A549 (cell line): ENCODE results near the gene CFAP65. TPM values are rescaled to one million over a fixed set of nuclear protein-coding genes. Genes with fewer than 3 reads are reported as not detected.

Experiments used
- ATAC-seq, 2 experiments: fragments of 200-7000 bp in 1 of 2; fragments of >200 bp in 1 of 2; cut with Nextera tagmentation in 1 of 2; cut with Tn5 transposase in 1 of 2; 3 replicates each; pipeline versions ENCODE4 v1.8.0 to v1.9.1; 2018 to 2020; ENCODE audit warnings: mild to moderate bottlenecking in 1 of 2, moderate library complexity in 1 of 2
- CTCF ChIA-PET: fragments of 300-600 bp; sonication (Branson Sonifier 250); formaldehyde crosslinking; extraction: SDS; loops from one replicate; lab custom pipeline; 2021; ENCODE audit warnings: antibody characterized with exemption, inconsistent platforms; lab: Yijun Ruan, JAX
- POLR2A ChIA-PET: fragments of 350-600 bp; formaldehyde crosslinking; extraction: SDS; loops from one replicate; lab custom pipeline; 2021; ENCODE audit warnings: antibody characterized with exemption, inconsistent platforms; lab: Yijun Ruan, JAX
- DNase-seq, 2 experiments: peaks; one replicate each; pipeline versions ENCODE4 v3.0.0 to v3.0.0-alpha.2; 2011 to 2016; ENCODE audit warnings: low read depth in 1 of 2, low spot score in 1 of 2
- FAIRE-seq: peaks from 2 replicates; lab custom pipeline; 2011; peaks lifted over from hg19 to GRCh38; lab: Jason Lieb, UNC
- H3K27ac ChIP-seq, 2 experiments: fragments of >200 bp; sonication (Bioruptor Twin); formaldehyde crosslinking; 3 replicates each; pipeline ENCODE4 v1.5.1; 2016 to 2017
- H3K4me1 ChIP-seq: fragments of >200 bp; sonication (Bioruptor Twin); formaldehyde crosslinking; 3 replicates; pipeline ENCODE4 v1.6.1; 2016
- H3K4me2 ChIP-seq: fragments of >200 bp; sonication (Bioruptor Twin); formaldehyde crosslinking; 3 replicates; pipeline ENCODE4 v1.6.1; 2016
- H3K4me3 ChIP-seq: fragments of >200 bp; sonication (Bioruptor Twin); formaldehyde crosslinking; 3 replicates; pipeline ENCODE4 v1.5.1; 2016
- H3K9me3 ChIP-seq: fragments of >200 bp; sonication (Bioruptor Twin); formaldehyde crosslinking; 3 replicates; pipeline ENCODE4 v1.6.1; 2016
- BHLHE40 ChIP-seq: IDR thresholded peaks from 2 replicates; pipeline ENCODE4 v1.6.1; 2012; ENCODE audit warnings: low read depth, low read length, inconsistent platforms
- CEBPB ChIP-seq, 2 experiments: fragments of >200 bp in 1 of 2; sonication (Bioruptor Twin) in 1 of 2; formaldehyde crosslinking in 1 of 2; IDR thresholded peaks; 2 replicates each; pipeline ENCODE4 v1.6.1; 2012 to 2016
- CHD2 ChIP-seq: fragments of 150-350 bp; IDR thresholded peaks from 2 replicates; pipeline ENCODE4 v1.6.1; 2014; ENCODE audit warnings: low read length; ENCODE audit not compliant: partially characterized antibody
- FOXS1 ChIP-seq: fragments of 250-450 bp; sonication (Bioruptor Pico); IDR thresholded peaks from 2 replicates; pipeline ENCODE4 v1.5.0; 2020; ENCODE audit warnings: mild to moderate bottlenecking, moderate library complexity
- GATA3 ChIP-seq: IDR thresholded peaks from 2 replicates; pipeline ENCODE4 v1.6.1; 2012; ENCODE audit warnings: borderline replicate concordance
- HOXA7 ChIP-seq: fragments of 250-450 bp; sonication (Bioruptor Pico); IDR thresholded peaks from 2 replicates; pipeline ENCODE4 v1.5.0; 2020; ENCODE audit warnings: mild to moderate bottlenecking, moderate library complexity
- JUN ChIP-seq, 2 experiments: fragments of >200 bp; sonication (Bioruptor Twin); formaldehyde crosslinking; IDR thresholded peaks; 2 replicates in 1 of 2; 3 replicates in 1 of 2; pipeline ENCODE4 v1.6.1; 2016 to 2017
- JUNB ChIP-seq: fragments of >200 bp; sonication (Bioruptor Twin); formaldehyde crosslinking; IDR thresholded peaks from 2 replicates; pipeline ENCODE4 v1.6.1; 2016
- KDM1A ChIP-seq: fragments of 200-600 bp; sonication (generic); IDR thresholded peaks from 2 replicates; pipeline ENCODE4 v1.6.1; 2016; ENCODE audit warnings: low read depth, mild to moderate bottlenecking
- NFE2L2 ChIP-seq: fragments of 150-350 bp; conservative IDR thresholded peaks from 2 replicates; pipeline ENCODE4 v1.6.1; 2014; ENCODE audit warnings: low read length
- NPAS2 ChIP-seq: fragments of 250-450 bp; sonication (Bioruptor Pico); IDR thresholded peaks from 2 replicates; pipeline ENCODE4 v1.8.0; 2022; ENCODE audit warnings: mild to moderate bottlenecking, moderate library complexity, borderline replicate concordance
- PHF8 ChIP-seq: fragments of 200-600 bp; sonication (generic); IDR thresholded peaks from 2 replicates; pipeline ENCODE4 v1.6.1; 2016; ENCODE audit warnings: low read depth, mild to moderate bottlenecking, antibody characterized with exemption, moderate library complexity, borderline replicate concordance
- RAD21 ChIP-seq, 2 experiments: fragments of >200 bp in 1 of 2; sonication (Bioruptor Twin) in 1 of 2; formaldehyde crosslinking in 1 of 2; IDR thresholded peaks in 1 of 2; conservative IDR thresholded peaks in 1 of 2; 2 replicates in 1 of 2; 3 replicates in 1 of 2; pipeline ENCODE4 v1.6.1; 2012 to 2018; ENCODE audit warnings: inconsistent platforms in 1 of 2
- RARB ChIP-seq: fragments of 250-450 bp; sonication (Bioruptor Pico); IDR thresholded peaks from 2 replicates; pipeline ENCODE4 v1.8.0; 2021; ENCODE audit warnings: mild to moderate bottlenecking, moderate library complexity
- RCOR1 ChIP-seq: fragments of 150-350 bp; IDR thresholded peaks from 2 replicates; pipeline ENCODE4 v1.6.1; 2014; ENCODE audit warnings: antibody characterized with exemption, low read length, low read depth
- REST ChIP-seq: fragments of 200-600 bp; sonication (generic); IDR thresholded peaks from 2 replicates; pipeline ENCODE4 v1.6.1; 2016; ENCODE audit warnings: antibody characterized with exemption, mild to moderate bottlenecking, moderate library complexity
- RFX5 ChIP-seq: fragments of 450-650 bp; IDR thresholded peaks from 2 replicates; pipeline ENCODE4 v1.7.1; 2014; ENCODE audit warnings: antibody characterized with exemption, mild to moderate bottlenecking, moderate library complexity
- RNF2 ChIP-seq: fragments of 200-600 bp; sonication (generic); IDR thresholded peaks from 2 replicates; pipeline ENCODE4 v1.6.1; 2016; ENCODE audit warnings: low read depth, mild to moderate bottlenecking, antibody characterized with exemption, moderate library complexity, borderline replicate concordance
- TFCP2L1 ChIP-seq: fragments of 250-450 bp; sonication (Bioruptor Pico); IDR thresholded peaks from 2 replicates; pipeline ENCODE4 v1.5.0; 2021; ENCODE audit warnings: mild to moderate bottlenecking
- ZC3H11A ChIP-seq: fragments of 450-650 bp; IDR thresholded peaks from 2 replicates; pipeline ENCODE4 v1.6.1; 2014; ENCODE audit warnings: antibody characterized with exemption, mild to moderate bottlenecking
- WGBS: methylation state at CpG from one replicate; pipeline ENCODE4 v1.1.6; 2017; ENCODE audit errors: missing lambda C conversion rate; 5-methylcytosine and 5-hydroxymethylcytosine counted together
- polyA plus RNA-seq, 4 experiments: library from polyadenylated mRNA; depleted of rRNA in 3 of 4; stranded (reverse); fragments of >200 nt; fragmentation: RNase III in 1 of 4; extraction: RNeasy Plus Mini Kit Qiagen cat#74134 plus additional on column Dnase treatment in 1 of 4; gene quantifications; 2 replicates in 3 of 4; 3 replicates in 1 of 4; pipeline ENCODE4 v1.2.3, GENCODE V29; 2011 to 2017
- TF ChIP-seq, protein P1 (sequence below): fragments of 250-450 bp; sonication (Bioruptor Pico); IDR thresholded peaks from 2 replicates; pipeline ENCODE4 v1.5.0; 2020; ENCODE audit warnings: low read depth, mild to moderate bottlenecking, moderate library complexity
- TF ChIP-seq, protein P2 (sequence below): IDR thresholded peaks from 2 replicates; pipeline ENCODE4 v1.6.1; 2012
- TF ChIP-seq, protein P3 (sequence below): fragments of >200 bp; sonication (Bioruptor Twin); formaldehyde crosslinking; IDR thresholded peaks from 2 replicates; pipeline ENCODE4 v1.6.1; 2016

Gene CFAP65
- polyA plus RNA-seq, 2 of the 4 experiments (the other 2 are of a cell fraction) = 0.12 to 0.14 TPM

GRCh38 chr2:219022616-219023015, 18.7 kb downstream of the CFAP65 start:
- no peak for FAIRE-seq

DNA sequence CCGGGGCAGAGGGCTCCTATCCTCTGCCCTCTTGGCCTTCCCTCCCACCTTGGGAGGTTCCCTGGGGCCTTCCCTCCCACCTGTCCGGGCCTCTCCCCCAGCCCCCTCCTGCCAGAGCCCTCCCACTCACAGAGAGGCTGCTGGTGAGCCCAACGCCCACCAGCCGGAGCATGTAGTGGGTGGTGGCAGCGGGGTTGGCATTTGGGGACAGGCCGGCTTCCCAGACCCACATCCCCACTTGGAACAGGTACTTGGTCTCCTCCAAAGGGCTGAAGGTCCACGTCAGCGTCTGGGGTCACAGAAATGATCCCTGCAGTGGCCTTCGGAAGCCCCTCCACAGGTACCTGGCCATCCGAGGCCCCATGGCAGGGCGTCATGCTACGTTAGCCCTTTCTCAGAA, 19.3 kb downstream of the CFAP65 start:
- TF ChIP-seq, protein P1, sequence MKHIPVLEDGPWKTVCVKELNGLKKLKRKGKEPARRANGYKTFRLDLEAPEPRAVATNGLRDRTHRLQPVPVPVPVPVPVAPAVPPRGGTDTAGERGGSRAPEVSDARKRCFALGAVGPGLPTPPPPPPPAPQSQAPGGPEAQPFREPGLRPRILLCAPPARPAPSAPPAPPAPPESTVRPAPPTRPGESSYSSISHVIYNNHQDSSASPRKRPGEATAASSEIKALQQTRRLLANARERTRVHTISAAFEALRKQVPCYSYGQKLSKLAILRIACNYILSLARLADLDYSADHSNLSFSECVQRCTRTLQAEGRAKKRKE (CRISPR knock-in tag) = no peak
- TF ChIP-seq JUNB (no peak), CHD2 (no peak), RNF2 (no peak), KDM1A (no peak), JUN (IDR thresholded peaks at IDR 0.05) (no peak), NPAS2 (CRISPR knock-in tag) (no peak), HOXA7 (no peak), REST (no peak), ZC3H11A (no peak), RCOR1 (no peak), FOXS1 (CRISPR knock-in tag) (no peak), CEBPB (IDR thresholded peaks at IDR 0.05) (no peak), RAD21 (conservative IDR thresholded peaks at IDR 0.05 in 1 of 2, IDR thresholded peaks at IDR 0.05 in 1 of 2) (no peak)
- TF ChIP-seq, protein P2, sequence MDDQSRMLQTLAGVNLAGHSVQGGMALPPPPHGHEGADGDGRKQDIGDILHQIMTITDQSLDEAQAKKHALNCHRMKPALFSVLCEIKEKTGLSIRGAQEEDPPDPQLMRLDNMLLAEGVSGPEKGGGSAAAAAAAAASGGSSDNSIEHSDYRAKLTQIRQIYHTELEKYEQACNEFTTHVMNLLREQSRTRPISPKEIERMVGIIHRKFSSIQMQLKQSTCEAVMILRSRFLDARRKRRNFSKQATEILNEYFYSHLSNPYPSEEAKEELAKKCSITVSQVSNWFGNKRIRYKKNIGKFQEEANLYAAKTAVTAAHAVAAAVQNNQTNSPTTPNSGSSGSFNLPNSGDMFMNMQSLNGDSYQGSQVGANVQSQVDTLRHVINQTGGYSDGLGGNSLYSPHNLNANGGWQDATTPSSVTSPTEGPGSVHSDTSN = no peak
- FAIRE-seq (no peak), DNase-seq (no peak), ATAC-seq (no peak)
- Histone ChIP-seq H3K9me3 (no peaks in the 10 kb centered on the region), H3K4me3 (no peak overlapping the region), H3K4me2 (no peak overlapping the region), H3K27ac (no peak overlapping the region), H3K4me1 (no peaks in the 10 kb centered on the region)
- CTCF ChIA-PET = interaction anchor here (0.9 to 12.4 kb wide), 6 partner anchors 7 to 135 kb away, joined by 3 to 173 read pairs (median 26); partner anchors contain the start of gene NHEJ1
- WGBS = 47% methylated on average over 9 of the region's 12 CpGs
- POLR2A ChIA-PET = no interaction called here

More at GRCh38 chr2:219022616-219023015, 18.7 kb downstream of the CFAP65 start:
- no peak overlapping the region for H3K4me2 ChIP-seq
- ChIA-PET POLR2A (no interaction called here), CTCF (interaction anchor here (2.7 to 12.4 kb wide), 4 partner anchors 19 to 146 kb away, joined by 9 to 173 read pairs (median 32); partner anchors contain the start of gene NHEJ1)
- no peaks in the 10 kb centered on the region for H3K4me1 ChIP-seq
- H3K27ac ChIP-seq = no peak overlapping the region
- no peak for ATAC-seq
- TF ChIP-seq RFX5 = no peak
- TF ChIP-seq NFE2L2 = no peak
- TF ChIP-seq RARB (CRISPR knock-in tag) = no peak
- no peak for DNase-seq
- no peaks in the 10 kb centered on the region for H3K9me3 ChIP-seq
- 63% methylated on average over 5 of the region's 5 CpGs for WGBS
- H3K4me3 ChIP-seq = no peak overlapping the region

- H3K4me1 ChIP-seq = no peaks in the 10 kb centered on the region
- no peak overlapping the region for H3K4me2 ChIP-seq
- no peaks in the 10 kb centered on the region for H3K9me3 ChIP-seq
- ATAC-seq (no peak), DNase-seq (no peak), FAIRE-seq (no peak)
- H3K4me3 ChIP-seq = no peak overlapping the region
- CTCF ChIA-PET = interaction anchor here (0.8 to 7.8 kb wide), 7 partner anchors 8 to 123 kb away, joined by 3 to 53 read pairs (median 5); no protein-coding TSS in a partner anchor
- 68% methylated on average over 7 of the region's 9 CpGs for WGBS
- POLR2A ChIA-PET = no interaction called here
- H3K27ac ChIP-seq = no peak overlapping the region
- TF ChIP-seq, protein P3, sequence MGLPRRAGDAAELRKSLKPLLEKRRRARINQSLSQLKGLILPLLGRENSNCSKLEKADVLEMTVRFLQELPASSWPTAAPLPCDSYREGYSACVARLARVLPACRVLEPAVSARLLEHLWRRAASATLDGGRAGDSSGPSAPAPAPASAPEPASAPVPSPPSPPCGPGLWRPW = no peak
- TF ChIP-seq REST (no peak), GATA3 (no peak), JUN (IDR thresholded peaks at IDR 0.05) (no peak), TFCP2L1 (CRISPR knock-in tag) (no peak), PHF8 (no peak), BHLHE40 (no peak)
These were observed 19.7 kb downstream of the CFAP65 start for GRCh38 chr2:219021591-219021990.
